Activated CD8-positive, alpha-beta memory T cell treated with anti-CD3 and anti-CD28 coated beads, Interleukin-2, amount 50 U/mL, for 4 hours (primary cell): Measurements from ENCODE around the gene ZNF236.
"Not testable (repeated sequence)": the region's sequence is repeated elsewhere in the genome, so short reads cannot be mapped to it uniquely, and the experiment has no call there.

ENCODE experiments used
- DNase-seq: peaks from one replicate; pipeline ENCODE4 v3.0.0-alpha.2; 2020

ZNF236 gene

GRCh38 chr18:76953583-76954233 is 131.4 kb downstream of the ZNF236 start:
- no peak for DNase-seq

GRCh38 chr18:76955524-76956170 is 133.3 kb downstream of the ZNF236 start:
- no peak for DNase-seq

- no peak for DNase-seq
Observed at GRCh38 chr18:76956648-76957047, 134.3 kb downstream of the ZNF236 start.

GRCh38 chr18:76957384-76958355 is 135.3 kb downstream of the ZNF236 start:
- DNase-seq: no peak

GRCh38 chr18:76958692-76959341 is 136.5 kb downstream of the ZNF236 start:
- DNase-seq: no peak

- DNase-seq: no peak
Observed at GRCh38 chr18:76959605-76960004, 137.2 kb downstream of the ZNF236 start.

GRCh38 chr18:76960528-76961035 is 138.2 kb downstream of the ZNF236 start:
- DNase-seq: no peak

GRCh38 chr18:76962851-76963250 is 140.5 kb downstream of the ZNF236 start:
- no peak for DNase-seq

- DNase-seq: no peak
Observed at GRCh38 chr18:76963936-76964335, 141.6 kb downstream of the ZNF236 start.

- DNase-seq: not testable (repeated sequence)
Observed at GRCh38 chr18:76965555-76966151, 143.3 kb downstream of the ZNF236 start.

GRCh38 chr18:76967299-76967698 is 144.9 kb downstream of the ZNF236 start:
- DNase-seq: not testable (repeated sequence)

GRCh38 chr18:76967721-76968472 is 145.5 kb downstream of the ZNF236 start:
- no peak for DNase-seq

GRCh38 chr18:76970770-76971559 is 148.6 kb downstream of the ZNF236 start:
- DNase-seq: no peak

GRCh38 chr18:76972241-76972640 is 149.9 kb downstream of the ZNF236 start:
- no peak for DNase-seq

- no peak for DNase-seq
Observed at GRCh38 chr18:76972846-76973519, 150.6 kb downstream of the ZNF236 start.

GRCh38 chr18:76973520-76974266 is 151.3 kb downstream of the ZNF236 start:
- no peak for DNase-seq

- DNase-seq: no peak
Observed at GRCh38 chr18:76974386-76974785, 152.0 kb downstream of the ZNF236 start.

- DNase-seq: no peak
Observed at GRCh38 chr18:76975577-76976110, 153.3 kb downstream of the ZNF236 start.

GRCh38 chr18:76977108-76977621 is 154.8 kb downstream of the ZNF236 start:
- DNase-seq: no peak
